ENCODE results near the gene MPL.

The MPL gene

DNA sequence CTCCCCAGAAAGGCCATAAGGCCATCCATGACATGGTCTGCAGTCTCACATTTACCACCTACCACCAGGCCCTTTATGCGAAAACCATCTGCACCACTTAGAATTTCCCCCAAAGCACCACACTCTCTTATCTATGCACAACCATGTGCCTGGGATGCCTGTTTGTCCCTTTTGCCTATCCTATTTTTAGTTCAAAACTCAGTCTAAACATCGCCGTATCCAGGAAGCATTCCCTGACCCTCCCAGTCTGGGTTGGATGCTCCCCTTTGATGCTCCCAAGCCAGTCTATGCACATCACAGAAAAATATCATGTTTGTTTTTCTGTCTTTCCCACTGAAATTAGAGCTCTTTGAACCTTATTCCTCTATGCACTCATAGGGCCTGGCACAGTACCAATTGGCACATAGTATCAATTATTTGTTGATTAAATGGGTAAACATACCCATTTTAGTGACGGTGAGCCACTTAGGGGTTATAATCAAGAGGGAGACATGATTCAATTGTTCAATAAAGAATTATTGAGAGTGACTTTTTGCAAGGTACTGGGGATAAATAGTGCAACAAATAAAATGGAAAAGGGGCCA, 6.7 kb downstream of the MPL start:
- H2AFZ ChIP-seq, result no peak overlapping the region
- no peak overlapping the region for H3K27ac ChIP-seq
- H3K79me2 ChIP-seq, result no peaks in the 10 kb centered on the region
- H3K9ac ChIP-seq, result no peak overlapping the region
- no peaks in the 10 kb centered on the region for H3K36me3 ChIP-seq (ENCODE audit: control insufficient read depth, insufficient read depth, low read length)
- TF ChIP-seq, protein P1, sequence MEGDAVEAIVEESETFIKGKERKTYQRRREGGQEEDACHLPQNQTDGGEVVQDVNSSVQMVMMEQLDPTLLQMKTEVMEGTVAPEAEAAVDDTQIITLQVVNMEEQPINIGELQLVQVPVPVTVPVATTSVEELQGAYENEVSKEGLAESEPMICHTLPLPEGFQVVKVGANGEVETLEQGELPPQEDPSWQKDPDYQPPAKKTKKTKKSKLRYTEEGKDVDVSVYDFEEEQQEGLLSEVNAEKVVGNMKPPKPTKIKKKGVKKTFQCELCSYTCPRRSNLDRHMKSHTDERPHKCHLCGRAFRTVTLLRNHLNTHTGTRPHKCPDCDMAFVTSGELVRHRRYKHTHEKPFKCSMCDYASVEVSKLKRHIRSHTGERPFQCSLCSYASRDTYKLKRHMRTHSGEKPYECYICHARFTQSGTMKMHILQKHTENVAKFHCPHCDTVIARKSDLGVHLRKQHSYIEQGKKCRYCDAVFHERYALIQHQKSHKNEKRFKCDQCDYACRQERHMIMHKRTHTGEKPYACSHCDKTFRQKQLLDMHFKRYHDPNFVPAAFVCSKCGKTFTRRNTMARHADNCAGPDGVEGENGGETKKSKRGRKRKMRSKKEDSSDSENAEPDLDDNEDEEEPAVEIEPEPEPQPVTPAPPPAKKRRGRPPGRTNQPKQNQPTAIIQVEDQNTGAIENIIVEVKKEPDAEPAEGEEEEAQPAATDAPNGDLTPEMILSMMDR (IDR thresholded peaks at IDR 0.05), result no peak
- H3K4me2 ChIP-seq (ENCODE audit: low read length), result no peak overlapping the region
- no peaks in the 10 kb centered on the region for H3K9me3 ChIP-seq (ENCODE audit: control insufficient read depth, low read length)
- H3K4me1 ChIP-seq, result peaks cover 3% of the 10 kb centered on the region
- H3K4me3 ChIP-seq (ENCODE audit: low read depth, low read length), result no peak overlapping the region
- no peaks in the 10 kb centered on the region for H3K27me3 ChIP-seq (ENCODE audit: control insufficient read depth, insufficient read depth, low read length)

DNA sequence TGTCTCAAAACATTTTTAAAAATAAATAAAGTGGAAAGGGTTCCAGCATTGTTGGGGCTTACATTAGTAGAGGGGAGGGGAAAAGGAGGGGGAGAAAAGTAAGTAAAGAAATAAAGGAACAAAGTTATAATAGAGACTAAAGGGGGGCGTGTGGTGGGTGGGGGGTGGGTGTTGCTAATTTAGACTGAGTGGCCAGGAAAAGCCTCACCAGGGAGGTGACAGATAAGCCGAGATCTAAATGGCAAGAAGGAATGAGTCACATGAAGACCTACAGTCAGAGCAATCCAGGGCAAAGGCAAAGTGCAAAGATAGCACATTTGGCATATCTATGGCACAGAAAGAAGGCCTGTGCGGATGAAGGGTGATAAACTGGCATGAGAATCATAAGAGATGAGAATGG, 7.5 kb downstream of the MPL start:
- no peaks in the 10 kb centered on the region for H3K36me3 ChIP-seq (ENCODE audit: control insufficient read depth, insufficient read depth, low read length)
- H3K4me3 ChIP-seq (ENCODE audit: low read depth, low read length), result no peak overlapping the region
- no peaks in the 10 kb centered on the region for H3K9me3 ChIP-seq (ENCODE audit: control insufficient read depth, low read length)
- peak overlapping the region; percentile 8 for H3K4me2 ChIP-seq (ENCODE audit: low read length)
- H3K9ac ChIP-seq, result no peak overlapping the region
- no peaks in the 10 kb centered on the region for H3K27me3 ChIP-seq (ENCODE audit: control insufficient read depth, insufficient read depth, low read length)
- H2AFZ ChIP-seq, result peak overlapping the region; percentile 29
- H3K4me1 ChIP-seq, result peaks cover 3% of the 10 kb centered on the region
- no peaks in the 10 kb centered on the region for H3K79me2 ChIP-seq
- TF ChIP-seq, protein P1 (IDR thresholded peaks at IDR 0.05), result no peak
- no peak overlapping the region for H3K27ac ChIP-seq

DNA sequence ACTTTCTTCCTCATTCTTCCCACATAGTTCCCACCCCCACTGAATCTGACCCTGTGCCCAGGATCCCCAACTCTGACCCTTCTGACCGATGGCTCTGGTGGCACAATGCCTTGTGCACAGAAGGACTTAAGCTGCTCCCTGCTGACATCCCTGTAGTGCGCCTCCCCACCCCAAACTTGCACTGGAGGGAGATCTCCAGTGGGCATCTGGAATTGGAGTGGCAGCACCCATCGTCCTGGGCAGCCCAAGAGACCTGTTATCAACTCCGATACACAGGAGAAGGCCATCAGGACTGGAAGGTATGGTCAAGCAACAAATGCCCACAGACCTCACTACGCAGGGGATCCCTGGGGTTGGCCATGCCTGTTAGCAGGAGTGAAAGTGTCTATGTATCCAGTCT, 9.0 kb downstream of the MPL start:
- Histone ChIP-seq H2AFZ (no peak overlapping the region), H3K9ac (no peak overlapping the region), H3K27ac (no peak overlapping the region), H3K79me2 (no peaks in the 10 kb centered on the region), H3K36me3 (ENCODE audit: control insufficient read depth, insufficient read depth, low read length) (no peaks in the 10 kb centered on the region), H3K4me1 (peaks cover 3% of the 10 kb centered on the region), H3K9me3 (ENCODE audit: control insufficient read depth, low read length) (no peaks in the 10 kb centered on the region), H3K4me3 (ENCODE audit: low read depth, low read length) (no peak overlapping the region), H3K4me2 (ENCODE audit: low read length) (no peak overlapping the region), H3K27me3 (ENCODE audit: control insufficient read depth, insufficient read depth, low read length) (no peaks in the 10 kb centered on the region)
- TF ChIP-seq, protein P1 (IDR thresholded peaks at IDR 0.05), result no peak

DNA sequence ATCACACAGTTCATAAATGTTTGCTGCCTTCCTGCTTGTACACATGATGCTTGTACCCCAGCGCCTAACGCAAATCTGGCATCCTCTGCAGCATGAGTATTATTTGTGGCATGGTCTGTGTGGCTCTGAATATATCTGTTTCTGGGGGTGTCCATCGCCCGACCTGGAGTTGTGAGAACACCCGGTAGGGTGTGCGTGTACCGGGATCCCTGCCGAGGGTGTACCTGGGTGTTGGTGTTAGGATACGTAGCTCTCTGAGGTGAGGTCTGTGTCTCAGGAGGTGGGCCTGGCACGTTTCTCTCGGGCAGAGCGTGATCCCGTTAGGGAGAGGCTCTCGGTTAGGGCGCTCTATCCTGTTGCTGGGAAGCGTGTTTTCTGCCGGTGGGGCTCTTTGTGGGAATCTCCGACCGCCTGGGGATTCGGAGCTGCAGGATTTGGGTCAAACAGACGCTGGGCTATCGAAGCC, 10.8 kb downstream of the MPL start:
- no peaks in the 10 kb centered on the region for H3K36me3 ChIP-seq (ENCODE audit: control insufficient read depth, insufficient read depth, low read length)
- H2AFZ ChIP-seq, result peak overlapping the region; percentile 94
- H3K9me3 ChIP-seq (ENCODE audit: control insufficient read depth, low read length), result no peaks in the 10 kb centered on the region
- H3K4me3 ChIP-seq (ENCODE audit: low read depth, low read length), result peak overlapping the region; percentile 56
- TF ChIP-seq, protein P1 (IDR thresholded peaks at IDR 0.05), result no peak
- no peaks in the 10 kb centered on the region for H3K27me3 ChIP-seq (ENCODE audit: control insufficient read depth, insufficient read depth, low read length)
- peaks cover 3% of the 10 kb centered on the region for H3K4me1 ChIP-seq
- H3K27ac ChIP-seq, result peak overlapping the region; percentile 96
- H3K4me2 ChIP-seq (ENCODE audit: low read length), result peak overlapping the region; percentile 90
- no peak overlapping the region for H3K9ac ChIP-seq
- H3K79me2 ChIP-seq, result no peaks in the 10 kb centered on the region
